Measurements from ENCODE around the gene KLK13. TPM values are rescaled to one million over a fixed set of nuclear protein-coding genes. Genes with fewer than 3 reads are reported as not detected.

The KLK13 gene
- total RNA-seq, 4 donors from 2014 or later, result 0.63 TPM; not detected in 3

DNA sequence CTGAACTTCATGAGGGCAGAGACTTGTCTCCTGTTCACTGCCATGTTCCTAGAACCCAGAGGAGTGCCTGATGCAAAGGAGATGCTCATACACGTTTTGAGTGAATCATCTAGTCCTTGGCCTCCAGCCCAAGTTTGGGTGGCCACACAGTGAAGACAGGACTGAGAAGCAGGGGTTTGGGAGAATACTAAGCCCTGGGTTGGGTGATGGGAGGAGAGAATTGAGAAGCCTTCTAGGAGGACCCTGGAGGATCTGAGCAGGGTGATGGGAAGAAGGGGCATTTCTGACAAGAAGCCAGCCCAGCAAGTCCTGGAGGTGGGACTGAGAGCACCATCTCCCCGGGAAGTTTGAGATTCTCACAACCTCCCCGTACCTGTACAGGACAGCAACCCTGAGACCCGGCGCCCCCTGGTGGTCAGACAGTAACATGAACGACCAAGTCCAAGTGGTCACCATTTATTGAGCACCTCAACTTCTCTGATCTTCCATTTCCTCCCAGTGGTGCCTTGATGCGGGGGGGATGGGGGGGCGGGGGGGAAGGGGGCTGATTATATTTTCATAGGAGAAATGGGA is 32.4 kb upstream of the KLK13 start:
- no peak overlapping the region for H3K27ac ChIP-seq
- H3K4me3 ChIP-seq, result no peak overlapping the region
- H3K27me3 ChIP-seq, result no peaks in the 10 kb centered on the region
- WGBS, 2 donors, result 14 to 22% methylated on average over 8 of the region's 8 CpGs
- peak in 1 of 2 donors; percentile 21 for DNase-seq (ENCODE audit: low spot score in 2 of 2)
- no peaks in the 10 kb centered on the region for H3K9me3 ChIP-seq
- H3K36me3 ChIP-seq, result peaks cover 0 to 41% (median 0%) of the 10 kb centered on the region in 3 donors
- peaks cover 0 to 4% (median 0%) of the 10 kb centered on the region in 4 donors for H3K4me1 ChIP-seq
- TF ChIP-seq, protein P1, sequence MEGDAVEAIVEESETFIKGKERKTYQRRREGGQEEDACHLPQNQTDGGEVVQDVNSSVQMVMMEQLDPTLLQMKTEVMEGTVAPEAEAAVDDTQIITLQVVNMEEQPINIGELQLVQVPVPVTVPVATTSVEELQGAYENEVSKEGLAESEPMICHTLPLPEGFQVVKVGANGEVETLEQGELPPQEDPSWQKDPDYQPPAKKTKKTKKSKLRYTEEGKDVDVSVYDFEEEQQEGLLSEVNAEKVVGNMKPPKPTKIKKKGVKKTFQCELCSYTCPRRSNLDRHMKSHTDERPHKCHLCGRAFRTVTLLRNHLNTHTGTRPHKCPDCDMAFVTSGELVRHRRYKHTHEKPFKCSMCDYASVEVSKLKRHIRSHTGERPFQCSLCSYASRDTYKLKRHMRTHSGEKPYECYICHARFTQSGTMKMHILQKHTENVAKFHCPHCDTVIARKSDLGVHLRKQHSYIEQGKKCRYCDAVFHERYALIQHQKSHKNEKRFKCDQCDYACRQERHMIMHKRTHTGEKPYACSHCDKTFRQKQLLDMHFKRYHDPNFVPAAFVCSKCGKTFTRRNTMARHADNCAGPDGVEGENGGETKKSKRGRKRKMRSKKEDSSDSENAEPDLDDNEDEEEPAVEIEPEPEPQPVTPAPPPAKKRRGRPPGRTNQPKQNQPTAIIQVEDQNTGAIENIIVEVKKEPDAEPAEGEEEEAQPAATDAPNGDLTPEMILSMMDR (IDR thresholded peaks at IDR 0.05), result peak; percentile 47 to 59 (median 54)
- TF ChIP-seq EP300 (IDR thresholded peaks at IDR 0.05), result no peak

DNA sequence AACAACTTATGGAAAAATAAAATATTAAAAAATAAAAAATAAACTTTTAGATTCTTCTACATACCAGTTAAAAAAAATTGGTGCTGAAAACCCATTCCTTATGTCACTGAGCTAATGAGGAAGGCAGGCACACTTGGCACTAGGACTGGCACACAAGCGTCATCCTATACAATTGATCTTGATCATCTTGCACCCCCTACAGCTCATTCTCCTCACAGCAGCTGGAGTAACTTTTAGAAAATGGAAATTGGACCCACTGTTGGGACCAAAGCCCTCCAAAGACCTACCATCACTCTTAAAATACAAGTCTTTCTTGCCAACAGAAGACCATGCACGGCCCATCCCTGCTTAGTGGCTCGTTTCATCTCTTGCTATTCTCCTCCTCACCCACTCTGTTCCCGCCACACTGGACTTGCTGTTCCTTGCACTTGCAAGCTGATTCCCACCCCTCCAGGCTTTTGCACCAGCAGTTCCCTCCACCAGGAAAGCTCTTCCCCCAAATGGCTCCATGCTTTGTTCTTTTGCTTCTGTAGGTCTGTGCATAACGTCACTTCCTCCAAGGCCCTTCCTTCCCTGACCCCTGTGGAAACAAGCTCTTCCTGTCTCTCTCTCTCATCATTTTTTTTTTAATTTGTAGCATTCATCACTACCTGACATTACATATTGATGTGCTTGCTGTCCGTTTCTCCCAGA is 31.7 kb upstream of the KLK13 start:
- Histone ChIP-seq H3K36me3 (peaks cover 0 to 35% (median 0%) of the 10 kb centered on the region in 3 donors), H3K27me3 (no peaks in the 10 kb centered on the region), H3K4me1 (peaks cover 0 to 4% (median 0%) of the 10 kb centered on the region in 4 donors), H3K4me3 (no peak overlapping the region), H3K27ac (no peak overlapping the region), H3K9me3 (no peaks in the 10 kb centered on the region)
- 71 to 73% methylated on average over 6 of the region's 6 CpGs for WGBS, 2 donors
- TF ChIP-seq, protein P1 (IDR thresholded peaks at IDR 0.05), result no peak
- no peak for TF ChIP-seq EP300 (IDR thresholded peaks at IDR 0.05)
- no peak for TF ChIP-seq POLR2A (IDR thresholded peaks at IDR 0.05)
- no peak for DNase-seq (ENCODE audit: low spot score in 2 of 2)

DNA sequence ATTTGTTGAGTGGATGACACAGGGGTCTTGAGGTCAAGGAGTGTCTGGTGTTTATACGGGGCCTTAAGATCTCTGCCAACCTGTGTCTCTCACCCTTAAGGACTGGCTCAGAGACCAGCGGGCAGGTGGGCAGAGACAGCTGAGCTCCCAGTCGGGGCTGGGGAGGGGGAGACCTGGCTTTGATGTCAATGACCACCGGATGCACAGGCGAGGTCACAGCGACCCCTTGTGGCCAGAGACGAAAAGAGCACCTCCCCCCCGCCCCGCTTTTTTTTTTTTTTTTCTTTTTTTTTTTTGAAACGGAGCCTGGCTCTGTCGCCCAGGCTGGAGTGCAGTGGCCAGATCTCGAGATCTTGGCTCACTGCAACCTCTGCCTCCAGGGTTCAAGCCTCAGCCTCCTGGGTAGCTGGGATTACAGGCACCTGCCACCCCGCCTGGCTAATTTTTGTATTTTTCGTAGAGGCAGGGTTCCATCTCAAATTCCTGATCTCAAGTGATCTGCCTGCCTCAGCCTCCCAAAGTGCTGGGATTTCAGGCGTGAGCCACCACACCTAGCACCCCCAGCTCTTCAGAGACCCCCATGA is 29.9 kb upstream of the KLK13 start:
- Histone ChIP-seq H3K27ac (no peak overlapping the region), H3K9me3 (no peaks in the 10 kb centered on the region), H3K4me3 (no peak overlapping the region), H3K27me3 (no peaks in the 10 kb centered on the region), H3K36me3 (peaks cover 0 to 17% (median 0%) of the 10 kb centered on the region in 3 donors), H3K4me1 (peaks cover 0 to 4% (median 0%) of the 10 kb centered on the region in 4 donors)
- WGBS, 2 donors, result 25 to 26% methylated on average over 15 of the region's 15 CpGs
- DNase-seq (ENCODE audit: low spot score in 2 of 2), result no peak
- TF ChIP-seq, protein P1 (IDR thresholded peaks at IDR 0.05), result peak in 4 of 5 experiments; percentile 33 to 61 (median 47)
- TF ChIP-seq EP300 (IDR thresholded peaks at IDR 0.05), result no peak

DNA sequence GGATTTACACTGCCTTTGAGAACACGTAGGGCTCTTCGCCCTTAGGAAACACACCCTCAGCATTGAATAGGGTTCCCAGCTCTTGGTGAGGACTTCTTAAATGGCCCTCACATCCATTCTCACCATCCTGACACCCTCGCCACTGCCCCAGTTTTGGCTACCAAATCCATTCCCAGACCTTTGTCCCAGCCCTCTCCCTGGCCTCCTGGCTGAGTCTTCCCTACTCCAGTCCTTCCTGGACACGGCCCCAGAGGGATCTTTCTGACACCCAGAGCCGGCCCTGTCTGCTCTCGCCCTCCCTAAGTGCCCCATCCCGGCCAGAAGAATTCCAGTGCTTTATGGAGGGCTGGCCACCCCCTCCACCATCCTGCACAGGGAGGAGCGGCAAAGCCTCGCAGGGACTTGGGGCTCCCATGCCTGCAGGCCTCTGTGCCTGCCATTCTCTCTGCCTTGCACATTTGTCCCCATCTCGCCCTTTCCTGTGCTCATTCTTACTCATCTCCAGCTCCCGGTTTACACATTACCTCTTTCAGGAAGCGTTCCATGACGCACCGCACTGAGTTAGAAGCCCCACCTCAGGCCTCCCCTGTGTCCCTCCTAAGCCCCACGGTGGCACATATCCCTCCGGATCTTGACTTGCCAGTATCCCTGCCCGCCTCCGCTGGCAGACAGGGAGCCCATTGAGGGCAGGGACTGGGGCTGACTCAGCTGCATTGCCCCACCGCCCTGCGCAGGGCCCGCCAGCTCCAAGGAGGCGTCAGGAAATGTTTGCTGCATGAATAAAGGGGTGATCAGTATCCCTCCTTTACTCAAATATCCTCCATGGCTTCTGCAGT is 28.8 kb upstream of the KLK13 start:
- no peak overlapping the region for H3K4me3 ChIP-seq
- H3K36me3 ChIP-seq, result peaks cover 0 to 6% (median 0%) of the 10 kb centered on the region in 3 donors
- H3K9me3 ChIP-seq, result no peaks in the 10 kb centered on the region
- no peak for DNase-seq (ENCODE audit: low spot score in 2 of 2)
- no peaks in the 10 kb centered on the region for H3K4me1 ChIP-seq
- H3K27ac ChIP-seq, result no peak overlapping the region
- H3K27me3 ChIP-seq, result no peaks in the 10 kb centered on the region
- TF ChIP-seq, protein P1 (IDR thresholded peaks at IDR 0.05), result no peak
- TF ChIP-seq EP300 (IDR thresholded peaks at IDR 0.05) (no peak), POLR2A (IDR thresholded peaks at IDR 0.05) (no peak)
- WGBS, 2 donors, result 64 to 70% methylated on average over 22 of the region's 22 CpGs

All from tibial nerve (tissue), 4 donors.